Activated CD8-positive, alpha-beta memory T cell treated with anti-CD3 and anti-CD28 coated beads, Interleukin-2, amount 50 U/mL, for 48 hours (primary cell): ENCODE measurements around the gene DKK3.

Experiments used
- DNase-seq: peaks from one replicate; pipeline ENCODE4 v3.0.0-alpha.2; 2020

DKK3 gene

GRCh38 chr11:11981364-11981763 lies 27.1 kb downstream of the DKK3 start:
- no peak for DNase-seq

GRCh38 chr11:11980841-11981308 lies 27.6 kb downstream of the DKK3 start:
- DNase-seq = no peak

GRCh38 chr11:11980200-11980599 lies 28.2 kb downstream of the DKK3 start:
- DNase-seq = no peak

GRCh38 chr11:11979488-11980117 lies 28.8 kb downstream of the DKK3 start:
- peak; percentile 18 for DNase-seq

DNA sequence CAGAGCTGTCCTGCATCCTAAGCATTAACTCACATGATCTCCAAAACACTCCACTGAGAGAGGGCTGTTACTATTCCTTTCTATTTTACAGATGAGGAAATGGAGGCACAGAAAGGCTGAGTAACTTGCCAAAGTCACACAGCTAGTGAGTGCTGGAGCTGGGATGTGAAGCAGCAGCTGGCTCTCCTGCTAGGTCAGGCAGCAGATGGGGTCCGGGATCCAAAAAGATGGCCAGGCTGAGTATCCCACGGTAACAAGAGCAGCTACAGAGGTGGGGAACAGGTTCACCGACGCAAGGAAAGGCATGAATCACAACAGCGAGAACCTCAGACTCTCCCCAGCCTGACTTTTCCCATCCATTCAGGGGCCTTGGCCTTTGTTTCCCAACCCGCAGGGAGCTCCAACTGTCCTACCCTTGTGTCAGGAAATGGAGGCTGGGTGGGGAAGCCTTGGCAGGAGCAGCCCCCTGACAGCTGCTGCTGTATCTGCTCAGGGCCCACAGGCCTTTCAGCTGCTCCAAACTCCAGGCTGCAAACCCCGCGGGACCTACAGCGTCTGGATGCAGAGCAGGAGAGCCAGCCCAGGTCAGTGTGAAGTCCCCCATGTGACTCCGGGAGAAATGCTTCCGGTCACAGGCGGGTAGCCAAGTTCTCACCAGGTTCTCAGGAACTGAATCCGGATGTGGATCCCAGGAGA lies 29.5 kb downstream of the DKK3 start:
- DNase-seq = peak; percentile 36

DNA sequence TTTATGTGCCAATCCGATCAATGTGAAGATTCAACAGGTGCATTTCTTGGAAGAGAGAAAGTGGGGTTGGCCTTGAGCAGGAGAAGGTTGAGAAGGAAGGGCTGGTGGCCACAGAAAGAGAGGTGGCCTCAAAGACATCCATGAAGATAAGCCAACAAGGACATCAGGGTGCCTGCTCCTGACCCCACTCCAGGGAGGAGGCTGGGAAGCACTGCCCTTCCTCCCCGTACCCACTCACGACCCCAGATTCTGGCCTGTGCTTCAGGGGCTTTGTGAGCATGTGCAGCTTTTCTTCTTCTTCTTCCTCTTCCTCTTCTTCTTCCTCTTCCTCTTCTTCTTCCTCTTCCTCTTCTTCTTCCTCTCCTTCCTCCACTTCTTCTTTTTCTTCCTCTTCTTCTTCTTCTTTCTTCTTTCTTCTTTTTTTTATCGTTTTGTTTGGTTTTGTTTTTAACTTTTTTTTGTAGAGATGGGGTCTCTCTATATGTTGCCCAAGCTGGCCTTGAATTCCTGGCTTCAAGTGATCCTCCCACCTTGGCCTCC lies 30.3 kb downstream of the DKK3 start:
- peak; percentile 30 for DNase-seq

DNA sequence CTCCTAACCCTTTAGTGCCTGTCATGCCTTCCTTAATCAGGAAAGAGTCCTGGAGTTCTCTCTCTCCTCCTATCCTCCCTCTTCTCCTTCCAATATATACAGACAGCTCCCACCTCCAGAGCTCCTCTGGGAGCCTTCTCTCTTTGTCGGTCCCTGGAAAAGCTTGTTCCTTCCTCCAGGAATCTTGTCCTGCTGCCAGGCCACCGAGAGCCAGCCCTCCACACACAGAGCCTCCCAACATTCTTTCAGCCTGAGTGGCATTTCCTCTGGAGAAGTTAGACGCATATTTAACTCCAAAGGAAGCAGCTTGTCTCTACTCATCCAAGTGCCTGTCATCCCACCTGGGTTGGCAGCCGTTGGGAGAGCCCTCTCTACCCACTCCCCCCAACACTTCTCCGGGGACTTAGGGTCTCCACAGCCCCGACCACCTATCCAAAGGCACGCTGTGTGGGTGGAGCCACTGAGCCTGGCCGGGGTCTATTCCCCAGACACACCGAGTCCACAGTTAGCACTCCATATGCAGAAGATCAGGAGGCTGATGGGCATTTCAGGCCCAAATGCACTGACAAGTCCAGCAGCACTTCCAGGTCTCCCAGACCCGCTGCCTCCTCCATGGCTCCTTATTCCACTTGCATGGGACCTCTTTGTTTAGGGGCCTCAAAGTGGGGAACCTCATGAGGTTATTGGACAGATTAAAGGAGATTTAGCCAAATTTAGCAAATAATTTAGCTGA lies 31.1 kb downstream of the DKK3 start:
- DNase-seq = no peak

DNA sequence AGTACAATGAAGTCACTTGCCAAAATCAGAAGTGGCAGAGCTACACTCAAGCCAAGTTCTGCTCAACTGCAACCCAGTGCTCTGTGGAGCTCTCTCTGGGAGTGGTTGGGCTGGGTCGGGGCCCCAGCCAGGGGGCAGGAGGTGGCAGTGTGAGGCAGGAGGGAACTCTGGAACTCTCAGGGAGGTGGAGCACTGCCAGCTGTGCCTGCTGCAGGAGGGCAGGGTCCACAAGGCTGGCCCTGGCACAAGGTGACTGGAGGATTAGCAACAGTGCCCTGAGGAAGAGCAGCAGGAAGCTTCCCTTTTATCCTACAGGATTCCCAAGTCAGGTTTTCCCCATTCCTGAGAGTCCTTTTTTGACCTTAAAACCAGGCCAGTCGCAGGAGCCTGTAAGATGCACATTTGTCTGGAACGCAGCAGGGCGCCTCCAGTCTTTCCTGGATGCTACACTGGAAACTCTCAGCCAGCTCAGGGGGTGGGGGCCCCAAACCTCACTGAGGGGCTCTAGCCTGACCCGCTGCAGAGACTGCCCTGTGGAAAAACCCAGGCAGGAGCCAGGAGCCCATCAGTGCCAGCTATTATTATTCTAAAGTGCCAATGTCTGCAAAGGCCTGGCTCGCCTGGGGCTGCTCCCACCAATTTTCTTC lies 31.8 kb downstream of the DKK3 start:
- no peak for DNase-seq

DNA sequence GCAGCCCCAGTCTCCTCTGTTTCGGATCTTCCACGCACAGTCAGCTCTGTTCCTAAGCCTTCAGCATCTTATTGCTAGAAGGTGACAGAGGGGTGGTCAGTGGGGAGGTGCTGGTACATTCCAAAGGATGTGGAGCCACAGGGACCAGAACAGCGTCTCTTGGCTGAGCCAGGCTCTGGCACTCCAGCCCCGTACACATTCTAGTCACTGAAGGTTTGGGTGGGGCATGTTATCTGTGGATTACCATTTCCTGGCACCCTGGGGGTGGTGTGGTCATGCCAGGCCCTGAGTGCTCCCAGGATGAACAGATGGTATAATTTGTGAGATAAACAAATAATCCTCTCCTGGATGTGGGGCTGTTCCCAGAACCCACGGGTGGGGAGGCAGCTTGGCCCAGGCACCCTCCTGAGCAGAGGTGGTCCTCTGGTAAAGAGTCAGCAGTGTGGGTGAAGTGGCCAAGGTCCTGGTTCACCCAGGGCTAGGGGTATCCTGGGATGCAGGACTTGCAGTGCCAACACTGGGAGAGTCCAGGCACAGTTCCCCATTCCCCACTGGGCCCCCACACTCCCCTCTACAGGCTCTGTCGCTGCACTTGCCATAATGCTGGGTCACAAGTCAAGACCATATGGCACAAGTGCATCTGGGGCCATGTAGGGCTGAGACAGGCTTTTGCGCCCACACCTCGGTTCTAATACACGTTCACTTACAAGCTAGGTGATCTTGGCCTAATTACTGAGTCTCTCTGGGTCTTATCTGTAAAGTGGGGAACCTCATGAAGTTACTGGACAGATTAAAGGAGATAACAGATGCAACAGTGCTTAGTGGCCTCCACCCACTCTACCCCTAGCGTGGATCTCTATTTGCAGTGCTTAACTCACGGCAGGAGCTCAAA lies 33.0 kb downstream of the DKK3 start:
- no peak for DNase-seq

GRCh38 chr11:11973866-11974265 lies 34.6 kb downstream of the DKK3 start:
- peak; percentile 26 for DNase-seq

DNA sequence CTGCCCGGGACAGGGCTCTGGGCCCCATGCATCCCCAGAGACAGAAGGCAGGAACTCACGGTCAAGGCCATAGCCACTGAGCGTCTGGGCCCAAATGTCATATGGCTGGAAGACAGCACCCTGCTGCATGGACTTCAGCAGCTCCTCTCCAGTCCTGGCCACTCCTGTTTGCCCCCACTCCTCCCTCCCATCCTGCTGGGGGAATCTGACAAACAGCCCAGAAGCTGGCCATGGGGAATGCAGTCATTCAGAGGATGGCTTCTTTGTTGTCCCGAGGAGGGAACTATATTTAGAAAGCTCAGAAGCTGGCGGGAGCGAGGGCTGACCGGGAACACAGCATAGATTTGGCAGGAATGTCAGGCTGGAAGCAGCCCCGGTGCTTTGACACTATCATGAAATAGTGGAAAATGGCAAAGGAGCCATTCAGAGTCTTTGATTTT lies 35.0 kb downstream of the DKK3 start:
- no peak for DNase-seq

- DNase-seq = no peak
Observed at GRCh38 chr11:11972730-11973341, 35.6 kb downstream of the DKK3 start.

GRCh38 chr11:11971906-11972547 lies 36.4 kb downstream of the DKK3 start:
- no peak for DNase-seq

DNA sequence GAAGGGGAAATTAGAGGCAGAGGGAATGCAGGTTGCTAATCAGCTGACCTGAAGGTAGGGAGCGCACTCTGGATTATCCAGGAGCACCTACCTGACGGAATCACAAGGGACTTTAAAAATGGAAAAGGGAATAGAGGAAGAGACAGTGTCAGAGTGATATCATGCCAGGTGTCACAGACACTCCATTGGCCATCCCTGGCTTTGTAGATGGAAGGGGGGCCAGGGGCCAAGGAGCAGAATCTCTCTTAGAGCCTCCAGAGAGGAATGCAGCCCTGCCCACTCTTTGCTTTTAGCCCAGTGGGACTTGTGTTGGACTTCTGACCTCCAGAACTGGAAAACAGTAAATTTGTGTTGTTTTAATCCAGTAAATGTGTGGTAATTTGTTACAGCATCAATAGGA lies 37.9 kb downstream of the DKK3 start:
- no peak for DNase-seq

- no peak for DNase-seq
Observed at GRCh38 chr11:11969380-11970215, 38.8 kb downstream of the DKK3 start.

DNA sequence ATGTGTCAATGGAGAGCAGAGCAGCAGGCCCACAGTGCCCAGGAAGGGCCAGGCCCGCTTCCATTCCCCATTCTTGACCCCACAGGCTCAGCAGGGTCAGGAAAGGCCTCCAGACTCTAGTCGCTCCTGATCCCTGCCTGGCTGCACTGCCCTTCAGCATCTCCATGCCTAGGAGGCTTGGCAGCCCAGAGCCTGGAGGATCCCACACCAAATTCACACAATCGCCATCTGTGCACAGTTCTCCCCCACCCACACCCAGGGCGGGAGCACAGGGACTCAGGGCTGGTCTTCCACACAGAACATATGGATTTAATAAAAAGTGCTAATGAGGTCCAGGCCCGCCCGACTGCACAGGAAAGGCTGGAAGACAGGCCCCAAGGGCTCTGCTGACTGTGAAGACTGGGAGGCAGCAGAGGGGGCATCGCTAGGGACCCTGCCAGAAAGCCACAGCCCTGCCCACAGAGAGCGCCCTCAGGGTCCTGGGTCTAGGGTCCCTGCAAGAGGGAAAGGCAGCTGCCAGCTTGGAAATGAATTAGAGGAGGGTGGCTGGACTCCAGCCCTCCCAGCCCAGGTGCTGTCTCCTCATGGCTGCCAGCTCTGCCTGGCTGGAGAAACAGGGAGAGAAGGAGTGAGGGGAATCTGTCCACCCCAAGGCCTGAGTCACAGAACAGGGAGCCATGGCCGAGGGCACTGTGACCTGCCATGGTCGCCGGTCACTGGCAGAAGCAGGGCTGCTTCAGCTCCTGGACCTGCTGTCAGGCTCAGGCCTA lies 39.7 kb downstream of the DKK3 start:
- no peak for DNase-seq

- DNase-seq = no peak
Observed at GRCh38 chr11:11967669-11968510, 40.5 kb downstream of the DKK3 start.
